ENCODE measurements around the gene PSMD9.
A peak's percentile ranks its signal among the peaks of the same experiment; 100 is the strongest.
"Not testable (repeated sequence)": the region's sequence is repeated elsewhere in the genome, so short reads cannot be mapped to it uniquely, and the experiment has no call there.

Gene PSMD9

DNA sequence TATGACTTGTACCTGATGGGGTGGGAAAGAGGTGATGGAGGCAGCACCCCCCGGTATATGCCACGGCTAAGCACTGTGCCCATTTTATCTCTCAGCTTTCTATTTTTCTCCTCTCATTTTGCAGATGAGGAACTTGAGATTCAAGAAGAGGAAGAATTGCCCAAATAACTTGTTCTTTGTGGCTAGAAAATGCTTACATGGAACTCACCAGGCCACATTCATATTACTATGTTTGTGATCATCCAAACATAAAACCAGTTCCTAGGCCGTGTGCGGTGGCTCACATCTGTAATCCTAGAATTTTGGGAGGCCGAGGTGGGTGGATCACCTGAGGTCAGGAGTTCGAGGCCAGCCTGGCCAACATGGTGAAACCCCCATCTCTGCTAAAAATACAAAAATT lies 14.5 kb upstream of the PSMD9 start:
- DNase-seq = no peak

GRCh38 chr12:121875582-121875981 lies 13.0 kb upstream of the PSMD9 start:
- no peak for DNase-seq

DNA sequence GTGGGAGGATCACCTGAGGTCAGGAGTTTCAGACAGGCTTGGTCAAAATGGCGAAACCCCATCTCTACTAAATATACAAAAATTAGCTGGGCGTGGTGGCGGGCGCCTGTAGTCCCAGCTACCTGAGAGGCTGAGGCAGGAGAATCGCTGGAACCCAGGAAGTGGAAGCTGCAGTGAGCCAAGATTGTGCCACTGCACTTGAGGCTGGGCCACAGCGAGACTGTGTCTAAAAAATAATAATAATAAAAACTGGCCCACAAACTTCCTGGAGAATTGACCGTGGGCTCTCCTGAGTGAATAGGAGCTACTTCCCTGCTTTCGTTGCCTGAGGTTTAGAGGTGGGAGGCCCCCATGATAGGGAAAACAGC lies 12.5 kb upstream of the PSMD9 start:
- DNase-seq = not testable (repeated sequence)

DNA sequence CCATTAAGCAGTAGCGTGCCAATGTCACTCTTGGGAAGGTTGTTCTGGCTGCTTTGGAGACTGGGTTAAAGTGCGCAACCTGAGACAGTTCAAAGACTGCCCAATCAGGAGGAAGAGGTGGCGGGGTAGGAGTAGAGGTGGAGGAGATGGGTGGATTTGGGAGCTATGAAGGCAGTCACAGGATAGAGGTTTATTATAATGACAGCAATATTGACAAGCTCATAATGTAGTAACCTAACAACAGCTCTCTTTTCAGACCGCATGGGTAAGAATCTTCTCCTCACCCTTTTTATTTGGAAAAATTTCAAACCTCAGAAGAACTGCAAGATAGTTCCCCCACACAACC lies 5.3 kb upstream of the PSMD9 start:
- no peak for DNase-seq

DNA sequence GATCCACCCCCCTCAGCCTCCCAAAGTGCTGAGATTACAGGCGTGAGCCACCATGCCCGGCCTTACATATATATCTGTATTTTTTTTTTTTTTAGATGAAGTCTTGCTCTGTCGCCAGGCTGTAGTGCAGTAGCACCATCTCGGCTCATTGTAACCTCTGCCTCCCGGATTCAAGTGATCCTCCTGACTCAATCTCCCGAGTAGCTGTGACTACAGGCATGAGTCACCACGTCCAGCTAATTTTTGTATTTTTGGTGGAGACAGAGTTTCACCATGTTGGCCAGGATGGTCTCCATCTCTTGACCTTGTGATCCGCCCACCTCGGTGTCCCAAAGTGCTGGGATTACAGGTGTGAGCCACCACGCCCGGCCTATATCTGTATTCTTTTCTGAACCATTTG lies 3.5 kb upstream of the PSMD9 start:
- DNase-seq = not testable (repeated sequence)

DNA sequence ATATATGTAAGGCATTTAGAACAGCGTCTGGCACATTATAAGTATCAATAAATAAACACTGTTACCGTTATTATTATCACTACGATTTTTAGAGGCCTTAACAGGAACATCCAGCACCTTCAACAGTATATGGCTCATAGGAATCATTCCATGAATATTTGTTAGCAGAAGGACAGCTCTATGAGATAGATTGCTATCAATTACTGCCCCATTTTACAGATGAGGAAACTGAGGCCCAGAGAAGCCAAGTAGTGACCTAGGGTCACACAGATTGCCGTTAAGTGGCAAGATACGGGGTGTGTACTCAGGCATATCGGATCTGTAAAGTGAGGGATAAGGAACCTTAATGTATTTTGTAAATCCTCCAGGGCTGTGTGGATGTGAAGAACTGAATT lies 510 bp upstream of the PSMD9 start:
- DNase-seq = no peak

DNA sequence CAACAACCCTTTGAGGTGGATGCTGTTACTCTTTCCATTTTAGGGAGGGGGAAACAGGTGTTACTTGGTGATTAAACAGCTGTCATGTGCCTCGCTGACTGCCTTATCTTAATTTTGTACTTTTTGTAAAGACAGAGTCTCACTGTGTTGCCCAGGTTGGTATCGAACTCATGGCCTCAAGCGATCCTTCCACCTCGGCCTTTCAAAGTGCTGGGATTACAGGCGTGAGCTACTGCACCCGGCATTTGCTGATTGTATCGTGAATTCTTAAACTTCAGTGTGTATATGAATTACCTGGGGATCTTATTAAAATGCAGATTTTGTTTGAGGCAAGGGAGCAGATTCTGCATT lies 659 bp downstream of the PSMD9 start:
- DNase-seq = no peak

- DNase-seq = not testable (repeated sequence)
These were observed 1.1 kb downstream of the PSMD9 start for GRCh38 chr12:121889661-121890060.

DNA sequence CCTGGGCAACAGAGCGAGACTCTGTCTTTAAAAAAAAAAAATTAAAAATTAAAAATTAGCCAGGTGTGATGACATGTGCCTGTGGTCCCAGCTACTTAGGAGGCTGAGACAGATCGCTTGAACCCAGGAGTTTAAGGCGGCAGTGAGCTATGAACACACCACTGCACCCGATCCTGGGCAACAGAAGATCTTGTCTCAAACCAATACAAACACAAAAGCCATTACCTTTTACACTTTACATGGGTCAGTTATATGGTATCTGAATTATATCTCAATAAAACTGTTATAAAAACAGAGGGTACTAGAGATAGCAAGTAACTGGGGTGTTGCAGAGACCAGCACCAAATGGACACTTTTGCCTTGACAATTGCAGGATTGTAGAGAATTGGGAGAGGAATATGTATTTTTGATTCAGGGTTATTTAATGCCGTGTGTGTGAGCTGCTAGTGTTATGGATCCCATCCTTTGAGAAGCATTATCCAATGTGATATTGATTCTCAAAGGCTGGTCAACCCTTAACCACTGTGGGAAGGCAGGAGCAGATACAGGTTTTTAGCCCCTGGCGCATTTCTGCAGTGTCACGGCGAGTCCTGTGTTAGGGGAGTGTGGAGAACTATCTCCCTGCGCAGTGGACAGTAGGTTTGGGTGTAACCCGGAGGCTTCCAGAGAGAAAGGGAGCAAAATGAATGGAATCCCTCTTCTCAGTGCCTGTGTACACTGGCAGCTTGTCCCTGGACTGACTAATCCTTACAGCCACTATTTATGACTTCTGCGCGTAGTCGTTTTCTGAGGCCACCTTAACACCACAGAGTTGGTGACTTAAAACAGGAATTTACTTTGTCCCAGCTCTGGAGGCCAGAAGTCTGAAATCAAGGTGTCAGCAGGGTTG lies 4.3 kb downstream of the PSMD9 start:
- DNase-seq = no peak

GRCh38 chr12:121893961-121894460 lies 5.4 kb downstream of the PSMD9 start:
- no peak for DNase-seq

- no peak for DNase-seq
These were observed 6.0 kb downstream of the PSMD9 start for GRCh38 chr12:121894633-121895032.

- DNase-seq = no peak
These were observed 9.7 kb downstream of the PSMD9 start for GRCh38 chr12:121898287-121898686.

- DNase-seq = no peak
These were observed 11.0 kb downstream of the PSMD9 start for GRCh38 chr12:121899590-121899989.

GRCh38 chr12:121903202-121903601 lies 14.6 kb downstream of the PSMD9 start:
- no peak for DNase-seq

GRCh38 chr12:121905746-121906145 lies 17.2 kb downstream of the PSMD9 start:
- no peak for DNase-seq

GRCh38 chr12:121908702-121909101 lies 20.1 kb downstream of the PSMD9 start:
- DNase-seq = no peak

DNA sequence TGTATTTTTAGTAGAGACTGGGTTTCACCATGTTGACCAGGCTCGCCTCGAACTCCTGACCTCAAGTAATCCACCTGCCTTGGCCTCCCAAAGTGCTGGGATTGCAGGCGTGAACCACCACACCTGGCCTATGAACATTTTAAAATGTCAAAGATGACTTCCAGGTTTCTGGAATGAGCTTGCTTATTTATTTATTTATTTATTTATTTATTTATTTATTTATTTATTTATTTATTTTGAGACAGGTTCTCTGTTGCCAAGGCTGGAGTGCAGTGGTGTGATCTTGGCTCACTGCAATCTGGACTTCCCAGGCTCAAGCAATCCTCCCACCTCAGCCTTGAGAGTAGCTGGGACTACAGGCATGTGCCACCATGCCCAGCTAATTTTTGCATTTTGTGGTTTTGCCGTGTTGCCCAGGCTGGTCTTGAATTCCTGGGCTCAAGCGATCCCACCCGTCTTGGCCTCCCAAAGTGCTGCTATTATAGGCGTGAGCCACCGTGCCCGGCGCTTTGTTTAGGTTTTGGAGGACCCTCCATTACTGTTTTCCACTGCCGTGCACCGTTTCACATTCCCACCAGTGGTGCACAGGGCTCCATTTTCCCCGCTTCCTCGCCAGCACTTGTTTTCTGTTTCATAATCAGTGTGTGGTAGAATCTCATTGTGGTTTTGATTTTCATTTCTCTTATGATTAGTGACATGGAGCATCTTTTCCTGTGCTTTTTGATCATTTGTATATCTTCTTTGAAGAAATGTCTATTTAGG lies 23.4 kb downstream of the PSMD9 start:
- DNase-seq = peak; percentile 64

GRCh38 chr12:121915841-121916321 lies 27.3 kb downstream of the PSMD9 start:
- no peak for DNase-seq

DNA sequence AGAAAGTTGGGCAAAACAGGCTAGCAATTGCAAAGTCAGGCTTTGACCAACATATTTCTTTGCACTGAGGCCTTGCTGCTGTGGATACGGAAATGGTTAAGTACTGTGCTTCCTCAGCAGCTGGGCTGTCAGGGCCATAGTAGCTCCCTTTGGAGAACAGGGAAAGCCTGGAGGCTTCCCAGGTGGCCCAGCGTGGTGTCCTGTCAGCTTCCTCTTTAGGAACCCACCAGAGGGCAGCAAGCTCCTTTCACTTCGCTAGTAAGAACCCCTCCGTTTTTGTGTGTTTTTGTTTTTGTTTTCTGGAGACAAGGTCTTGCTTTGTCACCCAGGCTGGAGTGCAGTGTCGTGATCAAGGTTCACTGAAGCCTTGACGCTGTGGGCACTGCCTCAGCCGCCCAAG lies 28.1 kb downstream of the PSMD9 start:
- DNase-seq = no peak

DNA sequence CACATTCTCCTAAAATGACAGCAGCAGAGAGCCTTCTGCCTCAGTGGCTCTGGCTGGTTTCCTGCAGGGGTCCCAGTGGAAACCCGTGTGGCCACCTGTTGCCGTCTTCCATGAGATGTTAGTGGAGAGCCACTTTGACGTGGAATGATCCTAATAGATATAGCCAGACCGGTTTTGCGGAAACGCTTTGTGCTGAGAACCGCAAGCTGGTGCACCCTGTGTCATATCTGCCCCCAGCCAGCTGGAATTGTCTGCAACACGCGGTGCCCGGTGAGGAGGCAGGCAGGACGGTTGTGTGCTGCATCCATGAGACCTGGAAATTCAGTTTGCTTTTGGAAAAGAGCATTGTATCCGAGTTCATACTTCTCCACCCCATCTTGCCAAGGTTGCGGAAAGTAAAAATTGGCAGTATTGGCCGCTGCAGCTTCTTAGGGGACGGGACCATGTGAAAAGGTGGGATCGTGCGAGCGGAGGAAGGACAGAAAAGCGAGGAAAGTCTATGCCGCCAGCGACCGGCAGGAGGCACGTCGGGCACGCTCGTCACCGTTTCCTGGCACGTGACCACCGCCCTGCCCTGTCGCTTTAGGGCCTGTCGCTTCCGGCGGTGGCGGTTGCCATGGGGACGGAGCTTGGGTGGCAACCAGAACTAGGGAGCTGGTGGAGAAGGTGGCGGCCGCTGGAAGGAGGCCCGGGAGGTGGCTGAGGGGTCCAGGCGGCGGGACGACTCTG lies 29.5 kb downstream of the PSMD9 start, which contains the start of gene CFAP251:
Gene CFAP251, plus strand, starts transcription at position 643 of the 729 bp plus-strand sequence. CDS start 2,714 bp downstream, outside the sequence.
- peak; percentile 98 for DNase-seq

- DNase-seq = no peak
These were observed 30.1 kb downstream of the PSMD9 start for GRCh38 chr12:121918679-121919038.

DNA sequence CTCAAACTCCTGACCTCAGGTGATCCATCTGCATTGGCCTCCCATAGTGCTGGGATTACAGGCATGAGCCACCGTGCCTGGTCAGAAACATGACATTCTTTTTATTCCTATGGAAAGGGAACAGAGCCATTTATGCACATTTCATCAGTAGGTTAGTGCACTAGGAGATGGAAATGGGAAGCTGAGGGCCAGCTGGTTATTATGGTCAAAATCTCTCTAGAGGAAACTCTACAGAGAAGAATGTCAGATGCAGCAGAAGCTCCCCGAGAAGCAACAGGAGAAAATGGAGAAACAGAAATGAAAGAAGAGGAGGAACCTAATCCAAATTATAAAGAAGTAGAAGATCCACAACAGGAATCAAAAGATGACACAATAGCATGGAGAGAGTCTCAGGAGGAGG lies 32.5 kb downstream of the PSMD9 start:
- DNase-seq = no peak

GRCh38 chr12:121925358-121925695 lies 36.7 kb downstream of the PSMD9 start:
- no peak for DNase-seq

Data from activated effector memory CD4-positive, alpha-beta T cell treated with anti-CD3 and anti-CD28 coated beads, Interleukin-2, amount 50 U/mL, for 16 hours (primary cell).